ENCODE results near the gene ANKUB1. TPM values are rescaled to one million over a fixed set of nuclear protein-coding genes. Genes with fewer than 3 reads are reported as not detected.

ANKUB1 gene
- total and polyA plus RNA-seq, 3 donors from 2014 or later: 0.56 to 3.3 (median 2.5) TPM

GRCh38 chr3:149826636-149827035 lies 34.3 kb upstream of the ANKUB1 start:
- Histone ChIP-seq H3K9me3 (no peaks in the 10 kb centered on the region), H3K27me3 (no peaks in the 10 kb centered on the region), H3K4me3 (no peak overlapping the region), H3K27ac (no peak overlapping the region), H3K4me1 (no peaks in the 10 kb centered on the region), H3K36me3 (ENCODE audit: low read depth, missing control alignments) (no peaks in the 10 kb centered on the region)
- DNase-seq: no peak
- intact Hi-C loops (cut with DNase I; ENCODE audit: low total_unique reads): no loop called here
- WGBS, 2 donors: 70 to 84% methylated on average over 3 of the region's 3 CpGs
- no peak for TF ChIP-seq CTCF (IDR thresholded peaks at IDR 0.05)
- TF ChIP-seq POLR2A (IDR thresholded peaks at IDR 0.05): no peak

GRCh38 chr3:149820183-149820582 lies 27.8 kb upstream of the ANKUB1 start:
- no peak for DNase-seq
- WGBS, 2 donors: 43 to 62% methylated on average over 4 of the region's 4 CpGs
- Histone ChIP-seq H3K27me3 (no peaks in the 10 kb centered on the region), H3K36me3 (ENCODE audit: low read depth, missing control alignments) (no peaks in the 10 kb centered on the region), H3K9me3 (no peaks in the 10 kb centered on the region), H3K4me1 (peaks cover 10% of the 10 kb centered on the region), H3K4me3 (no peak overlapping the region), H3K27ac (no peak overlapping the region)
- intact Hi-C loops (cut with DNase I; ENCODE audit: low total_unique reads): no loop called here
- TF ChIP-seq CTCF (IDR thresholded peaks at IDR 0.05): no peak
- no peak for TF ChIP-seq POLR2A (IDR thresholded peaks at IDR 0.05)

- no peak overlapping the region for H3K27ac ChIP-seq
- no peaks in the 10 kb centered on the region for H3K9me3 ChIP-seq
- intact Hi-C loops (cut with DNase I; ENCODE audit: low total_unique reads): no loop called here
- no peak overlapping the region for H3K4me3 ChIP-seq
- 44 to 62% methylated on average over 1 of the region's 1 CpG for WGBS, 2 donors
- no peak for DNase-seq
- H3K4me1 ChIP-seq: peaks cover 15% of the 10 kb centered on the region
- TF ChIP-seq POLR2A (IDR thresholded peaks at IDR 0.05) (no peak), CTCF (IDR thresholded peaks at IDR 0.05) (no peak)
- H3K27me3 ChIP-seq: no peaks in the 10 kb centered on the region
- H3K36me3 ChIP-seq (ENCODE audit: low read depth, missing control alignments): no peaks in the 10 kb centered on the region
Observed at GRCh38 chr3:149819432-149819831, 27.1 kb upstream of the ANKUB1 start.

- DNase-seq: no peak
- no peak overlapping the region for H3K4me3 ChIP-seq
- no peaks in the 10 kb centered on the region for H3K36me3 ChIP-seq (ENCODE audit: low read depth, missing control alignments)
- intact Hi-C loops (cut with DNase I; ENCODE audit: low total_unique reads): no loop called here
- WGBS, 2 donors: 53 to 54% methylated on average over 2 of the region's 2 CpGs
- H3K27me3 ChIP-seq: no peaks in the 10 kb centered on the region
- no peak for TF ChIP-seq POLR2A (IDR thresholded peaks at IDR 0.05)
- no peak for TF ChIP-seq CTCF (IDR thresholded peaks at IDR 0.05)
- peaks cover 15% of the 10 kb centered on the region for H3K4me1 ChIP-seq
- no peaks in the 10 kb centered on the region for H3K9me3 ChIP-seq
- peak overlapping the region in 1 of 2 donors; percentile 99 for H3K27ac ChIP-seq
Observed at GRCh38 chr3:149816986-149817385, 24.6 kb upstream of the ANKUB1 start.

GRCh38 chr3:149816311-149816710 lies 24.0 kb upstream of the ANKUB1 start:
- intact Hi-C loops (cut with DNase I; ENCODE audit: low total_unique reads): no loop called here

More at GRCh38 chr3:149816311-149816710, 24.0 kb upstream of the ANKUB1 start:
- H3K9me3 ChIP-seq: no peaks in the 10 kb centered on the region
- TF ChIP-seq POLR2A (IDR thresholded peaks at IDR 0.05): no peak
- no peak for TF ChIP-seq CTCF (IDR thresholded peaks at IDR 0.05)
- H3K4me1 ChIP-seq: peaks cover 15% of the 10 kb centered on the region
- no peak overlapping the region for H3K4me3 ChIP-seq
- H3K36me3 ChIP-seq (ENCODE audit: low read depth, missing control alignments): no peaks in the 10 kb centered on the region
- DNase-seq: no peak
- H3K27ac ChIP-seq: peak overlapping the region in 1 of 2 donors; percentile 99
- H3K27me3 ChIP-seq: no peaks in the 10 kb centered on the region
- 36 to 48% methylated on average over 3 of the region's 3 CpGs for WGBS, 2 donors

All from testis (tissue), 3 donors.